ENCODE measurements around the gene POLR2E. TPM values are rescaled to one million over a fixed set of nuclear protein-coding genes. Genes with fewer than 3 reads are reported as not detected.

The POLR2E gene
- polyA plus RNA-seq, 3 donors from 2014 or later = 182 to 288 (median 237) TPM

GRCh38 chr19:1082165-1082927 lies 12.8 kb downstream of the POLR2E start:
- H3K27ac Mint-ChIP-seq = peak overlapping the region in 1 of 6 donors; percentile 11
- no peak for DNase-seq
- H3K4me3 Mint-ChIP-seq = no peak overlapping the region
- peaks cover 3 to 19% (median 3%) of the 10 kb centered on the region in 3 donors for H3K27me3 Mint-ChIP-seq (ENCODE audit: low read depth in 3 of 3)
- no peaks in the 10 kb centered on the region for H3K9me3 Mint-ChIP-seq
- H3K4me1 Mint-ChIP-seq = peaks cover 8 to 28% of the 10 kb centered on the region in 2 donors
- H3K36me3 Mint-ChIP-seq = peaks cover 0 to 11% (median 7%) of the 10 kb centered on the region in 3 donors

- no peak for DNase-seq
- H3K36me3 Mint-ChIP-seq = peaks cover 5 to 16% (median 11%) of the 10 kb centered on the region in 3 donors
- no peaks in the 10 kb centered on the region for H3K9me3 Mint-ChIP-seq
- H3K27ac Mint-ChIP-seq = peak overlapping the region in 1 of 6 donors; percentile 57
- no peak overlapping the region for H3K4me3 Mint-ChIP-seq
- peaks cover 14 to 33% of the 10 kb centered on the region in 2 donors for H3K4me1 Mint-ChIP-seq
- H3K27me3 Mint-ChIP-seq (ENCODE audit: low read depth in 3 of 3) = peaks cover 8 to 26% (median 11%) of the 10 kb centered on the region in 3 donors
Observed at GRCh38 chr19:1081301-1082164, 13.6 kb downstream of the POLR2E start.

DNA sequence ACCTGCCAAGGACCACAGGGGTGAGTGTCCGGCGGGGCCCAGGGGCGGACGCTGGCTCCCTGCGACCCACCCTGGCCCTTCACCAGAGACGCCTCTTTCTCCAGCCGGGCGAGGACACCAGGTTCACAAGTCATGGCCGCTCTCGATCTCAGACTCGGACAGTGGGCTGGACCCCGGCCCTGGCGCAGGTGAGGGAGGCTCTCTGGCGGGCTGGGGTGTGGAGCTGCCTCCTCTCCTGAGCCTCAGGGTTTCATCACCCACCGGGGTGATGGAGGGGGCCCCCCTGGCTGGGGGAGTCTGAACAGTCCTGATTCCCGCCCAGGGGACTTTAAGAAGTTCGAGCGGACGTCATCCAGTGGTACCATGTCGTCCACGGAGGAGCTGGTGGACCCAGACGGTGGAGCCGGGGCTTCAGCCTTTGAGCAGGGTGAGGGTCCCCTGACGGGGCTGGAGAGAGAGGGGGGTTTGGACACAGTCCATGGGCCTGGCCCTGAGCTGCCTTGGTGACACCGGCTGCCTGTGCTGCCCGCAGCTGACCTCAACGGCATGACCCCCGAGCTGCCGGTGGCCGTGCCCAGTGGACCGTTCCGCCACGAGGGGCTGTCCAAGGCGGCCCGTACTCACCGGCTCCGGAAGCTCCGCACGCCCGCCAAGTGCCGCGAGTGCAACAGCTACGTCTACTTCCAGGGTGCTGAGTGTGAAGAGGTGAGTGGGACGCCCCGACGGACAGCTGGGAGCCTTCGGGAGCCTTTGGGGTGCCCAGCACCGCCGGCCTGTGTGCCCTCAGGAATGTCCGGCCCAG lies 14.6 kb downstream of the POLR2E start:
- no peak for DNase-seq
- Mint-ChIP-seq H3K36me3 (peaks cover 11 to 22% (median 17%) of the 10 kb centered on the region in 3 donors), H3K9me3 (no peaks in the 10 kb centered on the region), H3K4me1 (peaks cover 24 to 41% of the 10 kb centered on the region in 2 donors), H3K4me3 (no peak overlapping the region), H3K27me3 (ENCODE audit: low read depth in 3 of 3) (peaks cover 12 to 33% (median 15%) of the 10 kb centered on the region in 3 donors), H3K27ac (peak overlapping the region in 1 of 6 donors; percentile 57)

GRCh38 chr19:1079566-1080111 lies 15.5 kb downstream of the POLR2E start:
- no peak overlapping the region for H3K4me3 Mint-ChIP-seq
- peaks cover 21 to 39% of the 10 kb centered on the region in 2 donors for H3K4me1 Mint-ChIP-seq
- H3K27me3 Mint-ChIP-seq (ENCODE audit: low read depth in 3 of 3) = peaks cover 17 to 35% (median 17%) of the 10 kb centered on the region in 3 donors
- no peaks in the 10 kb centered on the region for H3K9me3 Mint-ChIP-seq
- peaks cover 13 to 15% (median 13%) of the 10 kb centered on the region in 3 donors for H3K36me3 Mint-ChIP-seq
- H3K27ac Mint-ChIP-seq = no peak overlapping the region
- no peak for DNase-seq

GRCh38 chr19:1076951-1077350 lies 18.2 kb downstream of the POLR2E start:
- Mint-ChIP-seq H3K4me3 (peak overlapping the region; percentile 76 to 86 (median 79)), H3K9me3 (no peaks in the 10 kb centered on the region), H3K27ac (peak overlapping the region; percentile 93 to 97 (median 96)), H3K4me1 (peaks cover 34 to 51% of the 10 kb centered on the region in 2 donors), H3K36me3 (peaks cover 12 to 18% (median 14%) of the 10 kb centered on the region in 3 donors), H3K27me3 (ENCODE audit: low read depth in 3 of 3) (peaks cover 18 to 51% (median 22%) of the 10 kb centered on the region in 3 donors)
- peak; percentile 92 to 93 (median 92) for DNase-seq

DNA sequence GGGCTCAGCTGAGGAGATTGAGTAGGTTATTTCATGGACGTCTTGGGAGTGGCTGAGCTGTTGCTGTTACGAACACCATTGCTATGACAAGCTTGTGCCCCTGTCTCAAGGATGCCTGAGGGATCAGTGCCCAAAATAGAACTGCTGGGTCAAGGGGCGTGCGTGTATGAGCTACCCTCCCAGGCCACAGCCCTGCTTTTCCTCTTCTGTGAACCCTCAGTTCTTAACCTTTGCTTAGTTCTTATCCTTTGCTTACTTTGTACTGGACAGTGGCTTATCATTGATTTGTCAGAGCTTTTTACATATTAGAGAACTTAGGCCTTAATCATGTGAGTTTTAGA lies 19.2 kb downstream of the POLR2E start:
- no peak for DNase-seq
- no peaks in the 10 kb centered on the region for H3K9me3 Mint-ChIP-seq
- H3K4me1 Mint-ChIP-seq = peaks cover 39 to 53% of the 10 kb centered on the region in 2 donors
- H3K4me3 Mint-ChIP-seq = peak overlapping the region; percentile 52 to 79 (median 71)
- H3K27ac Mint-ChIP-seq = peak overlapping the region; percentile 90 to 97 (median 96)
- H3K36me3 Mint-ChIP-seq = peaks cover 12 to 22% (median 17%) of the 10 kb centered on the region in 3 donors
- H3K27me3 Mint-ChIP-seq (ENCODE audit: low read depth in 3 of 3) = peaks cover 20 to 52% (median 22%) of the 10 kb centered on the region in 3 donors

- DNase-seq = peak; percentile 85 to 90 (median 89)
- H3K27me3 Mint-ChIP-seq (ENCODE audit: low read depth in 3 of 3) = peaks cover 22 to 52% (median 22%) of the 10 kb centered on the region in 3 donors
- H3K36me3 Mint-ChIP-seq = peaks cover 12 to 22% (median 17%) of the 10 kb centered on the region in 3 donors
- H3K9me3 Mint-ChIP-seq = no peaks in the 10 kb centered on the region
- H3K27ac Mint-ChIP-seq = peak overlapping the region; percentile 90 to 97 (median 96)
- H3K4me3 Mint-ChIP-seq = peak overlapping the region in 4 of 5 donors; percentile 44 to 71 (median 60)
- H3K4me1 Mint-ChIP-seq = peaks cover 43 to 54% of the 10 kb centered on the region in 2 donors
Observed at GRCh38 chr19:1074544-1075283, 20.5 kb downstream of the POLR2E start.

DNA sequence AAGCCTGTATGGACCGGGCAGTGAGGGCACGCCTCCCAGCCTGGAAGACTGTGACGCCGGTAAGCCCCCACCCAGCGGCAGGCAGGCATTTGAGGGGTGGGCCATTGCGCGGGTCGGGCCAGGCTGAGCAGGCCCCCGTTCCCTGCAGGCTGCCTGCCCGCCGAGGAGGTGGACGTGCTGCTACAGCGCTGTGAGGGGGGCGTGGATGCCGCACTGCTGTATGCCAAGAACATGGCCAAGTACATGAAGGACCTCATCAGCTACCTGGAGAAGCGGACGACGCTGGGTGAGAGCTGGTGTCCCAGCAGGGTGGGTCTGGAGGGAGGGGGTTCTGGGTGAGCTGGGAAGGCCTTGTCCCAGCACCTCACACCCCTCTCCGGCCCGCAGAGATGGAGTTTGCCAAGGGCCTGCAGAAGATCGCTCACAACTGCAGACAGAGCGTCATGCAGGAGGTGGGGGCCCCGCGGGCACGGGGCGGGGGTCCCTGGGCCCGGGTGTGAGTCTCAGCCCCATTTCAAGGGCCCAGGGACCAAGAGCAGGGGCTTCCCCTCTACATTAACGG lies 21.1 kb downstream of the POLR2E start:
- Mint-ChIP-seq H3K27me3 (ENCODE audit: low read depth in 3 of 3) (peaks cover 23 to 56% (median 23%) of the 10 kb centered on the region in 3 donors), H3K27ac (peak overlapping the region in 3 of 6 donors; percentile 80 to 84 (median 81)), H3K4me1 (peaks cover 50 to 60% of the 10 kb centered on the region in 2 donors), H3K9me3 (no peaks in the 10 kb centered on the region), H3K4me3 (peak overlapping the region in 3 of 5 donors; percentile 32 to 53 (median 50)), H3K36me3 (peaks cover 16 to 25% (median 20%) of the 10 kb centered on the region in 3 donors)
- no peak for DNase-seq

GRCh38 chr19:1073063-1073955 lies 21.9 kb downstream of the POLR2E start:
- peaks cover 56 to 62% of the 10 kb centered on the region in 2 donors for H3K4me1 Mint-ChIP-seq
- H3K4me3 Mint-ChIP-seq = peak overlapping the region in 4 of 5 donors; percentile 7 to 26 (median 20)
- H3K36me3 Mint-ChIP-seq = peaks cover 19 to 30% (median 25%) of the 10 kb centered on the region in 3 donors
- H3K9me3 Mint-ChIP-seq = no peaks in the 10 kb centered on the region
- peaks cover 27 to 62% (median 29%) of the 10 kb centered on the region in 3 donors for H3K27me3 Mint-ChIP-seq (ENCODE audit: low read depth in 3 of 3)
- peak overlapping the region in 4 of 6 donors; percentile 55 to 84 (median 77) for H3K27ac Mint-ChIP-seq
- no peak for DNase-seq

GRCh38 chr19:1072371-1073015 lies 22.7 kb downstream of the POLR2E start:
- H3K27ac Mint-ChIP-seq = peak overlapping the region; percentile 55 to 90 (median 83)
- H3K36me3 Mint-ChIP-seq = peaks cover 19 to 30% (median 25%) of the 10 kb centered on the region in 3 donors
- H3K9me3 Mint-ChIP-seq = no peaks in the 10 kb centered on the region
- peaks cover 56 to 59% of the 10 kb centered on the region in 2 donors for H3K4me1 Mint-ChIP-seq
- peak overlapping the region; percentile 17 to 58 (median 36) for H3K4me3 Mint-ChIP-seq
- peaks cover 29 to 63% (median 30%) of the 10 kb centered on the region in 3 donors for H3K27me3 Mint-ChIP-seq (ENCODE audit: low read depth in 3 of 3)
- no peak for DNase-seq

All from immature natural killer cell (primary cell).